ENCODE data around the gene MARCHF10. TPM values are rescaled to one million over a fixed set of nuclear protein-coding genes. Genes with fewer than 3 reads are reported as not detected.

The MARCHF10 gene
- total and polyA plus RNA-seq, 2 of the 4 experiments (the other 2 are of a cell fraction), result 0.18 to 0.74 TPM

DNA sequence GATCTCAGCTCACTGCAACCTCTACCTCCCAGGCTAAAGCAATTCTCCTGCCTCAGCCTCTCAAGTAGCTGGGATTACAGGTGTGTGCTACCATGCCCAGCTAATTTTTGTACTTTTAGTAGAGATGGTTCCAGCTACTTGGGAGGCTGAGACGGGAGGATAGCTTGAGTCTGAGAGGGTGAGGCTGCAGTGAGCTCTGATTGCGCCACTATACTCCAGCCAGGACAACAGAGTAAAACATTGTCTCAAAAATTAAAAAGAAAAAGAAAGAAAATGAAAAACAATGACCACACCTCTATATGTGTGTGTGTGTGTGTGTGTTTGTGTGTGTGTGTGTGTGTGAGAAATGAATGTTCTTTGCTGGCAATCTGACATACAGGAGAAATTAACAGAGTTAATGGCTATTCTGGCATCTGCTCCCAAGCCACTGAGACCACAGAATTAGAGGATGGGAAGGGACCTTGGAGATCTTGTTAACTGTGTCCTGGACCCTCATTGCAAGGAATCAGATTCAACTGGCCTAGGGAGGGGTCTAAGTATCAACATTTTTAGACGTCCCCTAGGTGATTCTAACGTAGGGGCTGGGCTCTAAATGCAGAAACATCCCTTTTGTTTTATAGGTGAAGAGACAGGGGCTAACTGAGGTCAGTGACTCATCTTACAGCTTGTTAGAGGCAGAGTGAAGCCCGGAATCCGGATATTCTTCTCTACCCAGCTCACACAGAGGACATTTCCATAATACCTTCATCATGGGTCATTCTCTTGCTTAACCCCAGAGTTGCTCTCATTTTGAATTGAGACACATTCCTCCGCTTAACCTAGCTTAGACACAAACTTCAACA is 16.4 kb upstream of the MARCHF10 start:
- peak overlapping the region; percentile 99 for H3K18ac ChIP-seq (ENCODE audit: low read depth, low read length)
- peak overlapping the region; percentile 79 for H3K56ac ChIP-seq (ENCODE audit: extremely low read depth, insufficient read depth, low read length)
- peak overlapping the region; percentile 95 for H3K27ac ChIP-seq (ENCODE audit: insufficient read depth, low read length)
- H3K4ac ChIP-seq (ENCODE audit: low read depth, low read length), result peak overlapping the region; percentile 95
- peak; percentile 79 for ATAC-seq (ENCODE audit: low read depth)
- peaks cover 27% of the 10 kb centered on the region for H3K4me1 ChIP-seq (ENCODE audit: control insufficient read depth, insufficient read depth, low read length)
- peaks cover 0 to 13% of the 10 kb centered on the region in 2 experiments; a peak in 2 of 4 replicates for H3K79me1 ChIP-seq (ENCODE audit: low read depth in 1 of 2, low read length in 2 of 2)
- peak overlapping the region; percentile 72 to 93 for H4K8ac ChIP-seq (ENCODE audit: low read depth in 2 of 2, low read length in 2 of 2)
- H2AK5ac ChIP-seq (ENCODE audit: low read depth, low read length), result peak overlapping the region; percentile 82
- dilution Hi-C loops (cut with HindIII; ENCODE audit: low sequenced_read_pairs, unreplicated experiment), result no loop called here
- H4K5ac ChIP-seq (ENCODE audit: low read depth, low read length), result peak overlapping the region; percentile 97
- peak overlapping the region; percentile 99 for H2BK5ac ChIP-seq (ENCODE audit: low read depth, low read length, poor library complexity, severe bottlenecking)
- peak overlapping the region; percentile 93 for H3K14ac ChIP-seq (replicated peaks; ENCODE audit: low read depth, low read length)
- no peaks in the 10 kb centered on the region for H3K9me3 ChIP-seq (ENCODE audit: control insufficient read depth, insufficient read depth, low read length)
- BruUV-seq (replicated peaks), result no TSS peak
- POLR2A ChIA-PET (ENCODE audit: unreplicated experiment), result no interaction called here
- DNase-seq, result peak; percentile 95
- TF ChIP-seq MXI1 (IDR thresholded peaks at IDR 0.05; ENCODE audit: borderline replicate concordance, low read depth, low read length), result no peak
- TF ChIP-seq, protein P1, sequence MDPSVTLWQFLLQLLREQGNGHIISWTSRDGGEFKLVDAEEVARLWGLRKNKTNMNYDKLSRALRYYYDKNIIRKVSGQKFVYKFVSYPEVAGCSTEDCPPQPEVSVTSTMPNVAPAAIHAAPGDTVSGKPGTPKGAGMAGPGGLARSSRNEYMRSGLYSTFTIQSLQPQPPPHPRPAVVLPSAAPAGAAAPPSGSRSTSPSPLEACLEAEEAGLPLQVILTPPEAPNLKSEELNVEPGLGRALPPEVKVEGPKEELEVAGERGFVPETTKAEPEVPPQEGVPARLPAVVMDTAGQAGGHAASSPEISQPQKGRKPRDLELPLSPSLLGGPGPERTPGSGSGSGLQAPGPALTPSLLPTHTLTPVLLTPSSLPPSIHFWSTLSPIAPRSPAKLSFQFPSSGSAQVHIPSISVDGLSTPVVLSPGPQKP (IDR thresholded peaks at IDR 0.05; ENCODE audit: borderline replicate concordance, low read depth, low read length), result no peak
- peak; percentile 41; the same call in 1 of the 2 replicates for TF ChIP-seq MAZ (IDR thresholded peaks at IDR 0.05; ENCODE audit: borderline replicate concordance, low read depth, low read length)
- TF ChIP-seq RAD21 (IDR thresholded peaks at IDR 0.05; ENCODE audit: low read length), result peak; percentile 12
- TF ChIP-seq FOS (IDR thresholded peaks at IDR 0.05; ENCODE audit: low read depth, low read length), result peak; percentile 78; the same call in 1 of the 2 replicates
- TF ChIP-seq CHD1 (IDR thresholded peaks at IDR 0.05; ENCODE audit: low read depth, low read length), result no peak
- no peak for TF ChIP-seq CTCF (conservative IDR thresholded peaks at IDR 0.05; ENCODE audit: low read depth, low read length)
- TF ChIP-seq CEBPB (IDR thresholded peaks at IDR 0.05; ENCODE audit: low read depth, low read length), result peak; percentile 96
- TF ChIP-seq POLR2A (IDR thresholded peaks at IDR 0.05; ENCODE audit: low read depth, low read length), result 0 out of 2 replicates have a peak, but pooled peaks have one; percentile 14
- TF ChIP-seq BHLHE40 (IDR thresholded peaks at IDR 0.05; ENCODE audit: low read depth, low read length), result no peak; the same call in 1 of the 2 replicates
- no peak for TF ChIP-seq RFX5 (IDR thresholded peaks at IDR 0.05; ENCODE audit: low read depth, low read length)
- 0 out of 2 replicates have a peak, but pooled peaks have one; percentile 6 for TF ChIP-seq NFE2L2 (IDR thresholded peaks at IDR 0.05; ENCODE audit: low read depth, low read length)
- no peaks in the 10 kb centered on the region for H3K36me3 ChIP-seq (ENCODE audit: control insufficient read depth, insufficient read depth, low read length)
- H3K4me2 ChIP-seq (ENCODE audit: low read depth, low read length), result peak overlapping the region; percentile 70
- peak overlapping the region; percentile 95 for H2BK20ac ChIP-seq (ENCODE audit: low read depth, low read length)
- peaks cover 25% of the 10 kb centered on the region; the same call in 1 of the 2 replicates for H3K9me1 ChIP-seq (ENCODE audit: insufficient read depth, low read length)
- H3K27me3 ChIP-seq (ENCODE audit: control insufficient read depth, insufficient read depth, low read length), result no peaks in the 10 kb centered on the region
- peak overlapping the region; percentile 90; the same call in 2 of the 3 replicates for H2BK15ac ChIP-seq (ENCODE audit: low read depth, low read length)
- CTCF ChIA-PET, result interaction anchor here (0.6 kb wide), 1 partner anchor 121 kb away, joined by 5 read pairs; no protein-coding TSS in a partner anchor
- no peak overlapping the region for H3K4me3 ChIP-seq (ENCODE audit: insufficient read depth, low read depth, low read length)
- H4K91ac ChIP-seq (ENCODE audit: insufficient read depth, low read depth, low read length), result peak overlapping the region; percentile 97
- 0 out of 2 replicates have a peak overlapping the region, but pooled peaks have one; percentile 7 for H3K9ac ChIP-seq (ENCODE audit: low read depth, low read length)
- peak overlapping the region; percentile 98 for H2BK120ac ChIP-seq (ENCODE audit: low read depth, low read length)
- H3K23ac ChIP-seq (ENCODE audit: low read depth, low read length), result peak overlapping the region; percentile 96; the same call in 1 of the 2 replicates
- in situ Hi-C loops (cut with MboI; ENCODE audit: low sequenced_read_pairs), result no loop called here
- intact Hi-C loops (cut with micrococcal nuclease), result loop anchor here (2.0 kb wide), 1 partner anchor 144 kb away; no protein-coding TSS in a partner anchor
- H4K20me1 ChIP-seq (ENCODE audit: insufficient read depth, low read length), result no peaks in the 10 kb centered on the region
- H2AFZ ChIP-seq (replicated peaks; ENCODE audit: low read length, poor library complexity), result peak overlapping the region; percentile 77
- H2AK9ac ChIP-seq (replicated peaks; ENCODE audit: low read depth, low read length, poor library complexity), result peak overlapping the region; percentile 21
- WGBS, 2 experiments (ENCODE audit: extremely low coverage in 2 of 2, insufficient read length in 1 of 2), result 0% methylated on average over 2 of the region's 7 CpGs; no CpG with 5 or more reads in 1 of the 2 experiments

Measured in IMR-90 (cell line).